Thyroid gland (tissue), 4 donors: ENCODE measurements around the gene BHMT. TPM values are rescaled to one million over a fixed set of nuclear protein-coding genes. Genes with fewer than 3 reads are reported as not detected.

Experiments used
- DNase-seq, 2 donors: peaks; one replicate each; pipeline ENCODE4 v3.0.0-alpha.2; 2019
- H3K27ac ChIP-seq, 3 donors: fragments of 200-600 bp; sonication (generic); 1 replicate in 2 of 3; 2 replicates in 1 of 3; pipeline ENCODE4 v1.5.1; 2016 to 2019; ENCODE audit warnings: mild to moderate bottlenecking in 1 of 3, moderate library complexity in 1 of 3
- H3K27me3 ChIP-seq: fragments of 200-600 bp; sonication (generic); one replicate; pipeline ENCODE4 v1.5.1; 2019
- H3K36me3 ChIP-seq, 2 donors: fragments of 200-600 bp; sonication (generic); one replicate each; pipeline ENCODE4 v1.5.1; 2016 to 2019
- H3K4me1 ChIP-seq, 2 donors: fragments of 200-600 bp; sonication (generic); one replicate each; pipeline ENCODE4 v1.5.1; 2017 to 2019
- H3K4me3 ChIP-seq, 3 donors: fragments of 200-600 bp; sonication (generic); replicated peaks in 1 of 3; 1 replicate in 2 of 3; 2 replicates in 1 of 3; pipeline ENCODE4 v1.5.1; 2016; ENCODE audit warnings: mild to moderate bottlenecking in 1 of 3
- H3K9me3 ChIP-seq: fragments of 200-600 bp; sonication (generic); one replicate; pipeline ENCODE4 v1.5.1; 2017
- POLR2A ChIP-seq, 2 donors: fragments of 450-650 bp; IDR thresholded peaks; one replicate each; pipeline ENCODE4 v1.6.1; 2017; ENCODE audit warnings: antibody characterized with exemption in 2 of 2, mild to moderate bottlenecking in 2 of 2, moderate library complexity in 1 of 2
- WGBS, 2 donors: methylation state at CpG; one replicate each; pipeline ENCODE4 v1.1.5; 2017; 5-methylcytosine and 5-hydroxymethylcytosine counted together
- intact Hi-C: fragments of 100-400 bp; cut with DNase I; formaldehyde crosslinking; loops from one replicate; pipeline ENCODE4 v1.15.1; 2023
- total RNA-seq, 4 donors: library from RNA; depleted of rRNA; stranded (reverse); fragments of >200 nt; gene quantifications; one replicate each; pipeline ENCODE4 v1.2.3, GENCODE V29; 2016
- TF ChIP-seq, protein P1 (sequence below), 6 experiments: fragments of 200-600 bp in 3 of 6; fragments of 450-650 bp in 3 of 6; sonication (generic) in 3 of 6; IDR thresholded peaks; one replicate each; pipeline ENCODE4 v1.5.1; 2016 to 2019; ENCODE audit warnings: antibody characterized with exemption in 6 of 6, mild to moderate bottlenecking in 2 of 6, inconsistent platforms in 1 of 6, moderate library complexity in 1 of 6

The BHMT gene, protein sequence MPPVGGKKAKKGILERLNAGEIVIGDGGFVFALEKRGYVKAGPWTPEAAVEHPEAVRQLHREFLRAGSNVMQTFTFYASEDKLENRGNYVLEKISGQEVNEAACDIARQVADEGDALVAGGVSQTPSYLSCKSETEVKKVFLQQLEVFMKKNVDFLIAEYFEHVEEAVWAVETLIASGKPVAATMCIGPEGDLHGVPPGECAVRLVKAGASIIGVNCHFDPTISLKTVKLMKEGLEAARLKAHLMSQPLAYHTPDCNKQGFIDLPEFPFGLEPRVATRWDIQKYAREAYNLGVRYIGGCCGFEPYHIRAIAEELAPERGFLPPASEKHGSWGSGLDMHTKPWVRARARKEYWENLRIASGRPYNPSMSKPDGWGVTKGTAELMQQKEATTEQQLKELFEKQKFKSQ
- total RNA-seq = 1 to 10 TPM in 3 of 4 donors, not detected in 1; 1.2 to 2.0 (median 1.2) TPM

DNA sequence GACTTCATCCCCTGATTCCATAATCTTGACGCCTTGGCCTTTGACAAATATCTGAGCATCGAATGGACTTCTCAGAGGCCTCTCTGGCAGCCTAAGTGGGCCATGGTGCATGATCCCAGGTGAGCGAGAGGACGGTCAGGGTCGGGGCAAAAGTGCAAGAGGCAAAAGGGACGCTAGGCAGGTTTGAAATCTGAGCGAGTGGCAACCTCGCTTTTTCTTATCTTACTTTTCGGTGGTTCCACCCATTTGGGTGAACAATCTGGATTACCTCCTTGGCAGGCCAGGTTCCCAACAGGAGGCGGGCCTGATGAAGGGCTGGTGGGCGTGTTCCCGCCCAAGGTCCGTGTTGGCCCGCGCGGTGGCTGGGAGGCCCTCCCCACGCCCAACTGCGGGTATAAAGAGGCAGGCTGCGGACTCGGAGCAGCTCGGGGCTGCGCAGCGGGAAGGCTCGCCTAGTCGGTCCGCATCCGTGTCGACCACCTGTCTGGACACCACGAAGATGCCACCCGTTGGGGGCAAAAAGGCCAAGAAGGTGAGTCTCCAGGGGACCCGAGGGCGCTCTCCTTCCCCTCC is at the start of gene BHMT:
Gene BHMT, plus strand, starts transcription at position 423 of the 573 bp plus-strand sequence. Its CDS starts 77 bp downstream, at position 500.
- H3K9me3 ChIP-seq = no peaks in the 10 kb centered on the region
- intact Hi-C loops = no loop called here
- DNase-seq = no peak

DNA sequence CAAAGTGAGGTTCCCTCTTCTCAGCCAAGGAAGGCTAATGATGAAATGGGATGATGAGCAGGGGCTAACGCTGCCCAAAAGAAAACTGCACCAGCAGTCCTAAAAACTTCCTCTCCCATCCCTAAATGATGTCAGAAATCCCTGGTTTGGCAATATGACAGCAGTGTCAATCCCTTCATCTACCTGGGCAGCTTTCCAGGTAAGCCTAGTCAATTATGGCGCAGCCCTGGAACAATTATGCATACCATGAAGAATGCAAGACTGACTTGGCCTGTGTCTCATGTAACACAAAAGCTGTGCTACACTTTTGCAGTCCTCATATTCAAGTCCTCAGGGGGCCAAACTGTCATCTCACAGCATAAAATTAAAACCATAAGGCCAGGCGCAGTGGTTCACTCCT is 49.2 kb upstream of the BHMT start:
- WGBS, 2 donors = 86 to 100% methylated on average over 3 of the region's 3 CpGs
- no peak for DNase-seq
- Histone ChIP-seq H3K36me3 (no peaks in the 10 kb centered on the region), H3K9me3 (no peaks in the 10 kb centered on the region), H3K4me1 (no peaks in the 10 kb centered on the region), H3K27ac (no peak overlapping the region), H3K27me3 (no peaks in the 10 kb centered on the region), H3K4me3 (no peak overlapping the region)
- intact Hi-C loops = no loop called here
- TF ChIP-seq, protein P1, sequence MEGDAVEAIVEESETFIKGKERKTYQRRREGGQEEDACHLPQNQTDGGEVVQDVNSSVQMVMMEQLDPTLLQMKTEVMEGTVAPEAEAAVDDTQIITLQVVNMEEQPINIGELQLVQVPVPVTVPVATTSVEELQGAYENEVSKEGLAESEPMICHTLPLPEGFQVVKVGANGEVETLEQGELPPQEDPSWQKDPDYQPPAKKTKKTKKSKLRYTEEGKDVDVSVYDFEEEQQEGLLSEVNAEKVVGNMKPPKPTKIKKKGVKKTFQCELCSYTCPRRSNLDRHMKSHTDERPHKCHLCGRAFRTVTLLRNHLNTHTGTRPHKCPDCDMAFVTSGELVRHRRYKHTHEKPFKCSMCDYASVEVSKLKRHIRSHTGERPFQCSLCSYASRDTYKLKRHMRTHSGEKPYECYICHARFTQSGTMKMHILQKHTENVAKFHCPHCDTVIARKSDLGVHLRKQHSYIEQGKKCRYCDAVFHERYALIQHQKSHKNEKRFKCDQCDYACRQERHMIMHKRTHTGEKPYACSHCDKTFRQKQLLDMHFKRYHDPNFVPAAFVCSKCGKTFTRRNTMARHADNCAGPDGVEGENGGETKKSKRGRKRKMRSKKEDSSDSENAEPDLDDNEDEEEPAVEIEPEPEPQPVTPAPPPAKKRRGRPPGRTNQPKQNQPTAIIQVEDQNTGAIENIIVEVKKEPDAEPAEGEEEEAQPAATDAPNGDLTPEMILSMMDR (IDR thresholded peaks at IDR 0.05) = no peak
- TF ChIP-seq POLR2A (IDR thresholded peaks at IDR 0.05) = no peak

More for the DNA sequence above, at the start of gene BHMT:
- TF ChIP-seq POLR2A (IDR thresholded peaks at IDR 0.05) = no peak
- TF ChIP-seq, protein P1 (IDR thresholded peaks at IDR 0.05) = no peak
- peaks cover 0 to 3% of the 10 kb centered on the region in 2 donors for H3K4me1 ChIP-seq
- WGBS, 2 donors = 27 to 30% methylated on average over 23 to 31 of the region's 32 CpGs
- H3K4me3 ChIP-seq = no peak within 1 kb of the TSS
- no peak within 1 kb of the TSS for H3K27ac ChIP-seq
- no peaks in the 10 kb centered on the region for H3K36me3 ChIP-seq
- peaks cover 8% of the 10 kb centered on the region for H3K27me3 ChIP-seq

DNA sequence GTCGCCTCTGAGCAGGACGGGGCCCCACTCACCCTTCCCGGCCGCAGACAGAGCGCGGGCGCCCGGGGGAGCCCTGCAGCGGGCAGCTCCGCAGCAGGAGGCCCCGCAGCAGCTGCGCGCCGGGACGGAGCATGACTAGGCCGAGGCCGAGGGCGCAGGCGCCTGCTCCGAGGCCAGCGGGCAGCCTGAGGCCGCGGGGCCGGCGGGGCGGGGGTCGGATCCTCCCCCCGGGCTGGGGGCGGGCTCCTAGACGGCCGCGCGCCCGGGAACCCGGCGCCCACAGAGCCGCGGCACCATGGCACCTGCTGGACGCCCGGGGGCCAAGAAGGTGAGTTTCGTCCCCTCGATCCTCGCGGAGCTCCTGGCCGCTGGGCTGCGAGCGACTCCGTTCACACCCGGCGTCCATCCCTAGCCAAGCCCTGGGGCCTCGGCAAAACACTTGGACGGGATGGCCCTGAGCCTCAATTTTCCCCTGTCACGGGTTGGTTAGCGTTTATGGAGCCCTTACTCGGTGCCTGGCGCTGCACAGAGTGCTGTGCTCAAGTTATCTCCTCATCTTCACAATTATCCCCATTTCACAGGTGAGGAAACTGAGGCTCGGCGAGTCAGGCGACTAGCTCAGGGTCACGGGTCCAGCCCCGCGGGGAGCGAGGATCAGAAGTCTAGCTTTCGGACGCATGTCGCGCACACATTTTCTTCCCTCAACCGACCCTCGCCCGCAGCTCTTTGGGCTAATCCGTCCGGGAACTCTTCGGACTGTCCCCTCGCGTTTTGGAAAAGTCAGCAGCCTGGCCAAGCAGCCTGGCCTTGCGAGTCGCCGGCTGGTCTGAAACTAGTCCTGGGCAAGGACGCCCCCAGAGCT is 41.9 kb upstream of the BHMT start, which contains the start of the genes BHMT2 and DMGDH:
Gene BHMT2, plus strand, starts transcription at position 280 of the 862 bp plus-strand sequence. Its CDS starts 16 bp downstream, at position 296.
Gene DMGDH, minus strand, starts transcription at position 187 of the 862 bp plus-strand sequence. Its CDS starts 54 bp downstream, at position 133.
- H3K27ac ChIP-seq = peak within 1 kb of the TSS in 1 of 3 donors; percentile 58
- peak within 1 kb of the TSS; percentile 20 to 25 (median 24) for H3K4me3 ChIP-seq
- H3K4me1 ChIP-seq = peaks cover 0 to 5% of the 10 kb centered on the region in 2 donors
- TF ChIP-seq, protein P1 (IDR thresholded peaks at IDR 0.05) = no peak
- TF ChIP-seq POLR2A (IDR thresholded peaks at IDR 0.05) = peak in 1 of 2 donors; percentile 25
- no peaks in the 10 kb centered on the region for H3K27me3 ChIP-seq
- 52 to 57% methylated on average over 15 to 36 of the region's 79 CpGs for WGBS, 2 donors
- H3K36me3 ChIP-seq = no peaks in the 10 kb centered on the region
- intact Hi-C loops = no loop called here
- H3K9me3 ChIP-seq = no peaks in the 10 kb centered on the region
- DNase-seq = peak; percentile 60

DNA sequence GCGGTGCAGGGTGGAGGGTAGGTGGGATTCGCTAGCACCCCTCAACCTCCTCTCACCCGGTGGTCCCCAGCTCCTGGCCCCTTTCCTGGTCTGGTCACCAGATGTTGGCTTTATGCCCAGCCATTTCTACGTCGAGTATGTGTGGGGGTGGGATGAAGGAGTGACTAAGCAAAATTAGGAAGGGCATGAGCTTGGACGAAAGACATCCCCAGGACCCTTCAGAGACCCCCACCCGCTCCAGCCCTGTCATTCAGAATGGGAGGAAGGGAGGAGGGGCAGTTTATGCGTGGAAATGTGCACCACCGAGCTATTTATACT is 41.3 kb upstream of the BHMT start:
- peak; percentile 46 to 47 for DNase-seq
- intact Hi-C loops = no loop called here
- WGBS, 2 donors = 24 to 30% methylated on average over 8 to 9 of the region's 9 CpGs

More for the DNA sequence above, 41.3 kb upstream of the BHMT start:
- no peak for TF ChIP-seq POLR2A (IDR thresholded peaks at IDR 0.05)
- TF ChIP-seq, protein P1 (IDR thresholded peaks at IDR 0.05) = no peak
- Histone ChIP-seq H3K9me3 (no peaks in the 10 kb centered on the region), H3K4me3 (peak overlapping the region in 1 of 3 donors; percentile 20), H3K27me3 (no peaks in the 10 kb centered on the region), H3K27ac (peak overlapping the region in 1 of 3 donors; percentile 58), H3K4me1 (peaks cover 0 to 5% of the 10 kb centered on the region in 2 donors), H3K36me3 (no peaks in the 10 kb centered on the region)
